ENCODE results near the gene RRP1. TPM values are rescaled to one million over a fixed set of nuclear protein-coding genes. Genes with fewer than 3 reads are reported as not detected.
A peak's percentile ranks its signal among the peaks of the same experiment; 100 is the strongest.

Gene RRP1
- total and polyA plus RNA-seq, 2 of the 13 experiments (the other 11 are each of a cell fraction or from before 2014, with no cell fraction given) = 20.1 to 35.1 TPM

DNA sequence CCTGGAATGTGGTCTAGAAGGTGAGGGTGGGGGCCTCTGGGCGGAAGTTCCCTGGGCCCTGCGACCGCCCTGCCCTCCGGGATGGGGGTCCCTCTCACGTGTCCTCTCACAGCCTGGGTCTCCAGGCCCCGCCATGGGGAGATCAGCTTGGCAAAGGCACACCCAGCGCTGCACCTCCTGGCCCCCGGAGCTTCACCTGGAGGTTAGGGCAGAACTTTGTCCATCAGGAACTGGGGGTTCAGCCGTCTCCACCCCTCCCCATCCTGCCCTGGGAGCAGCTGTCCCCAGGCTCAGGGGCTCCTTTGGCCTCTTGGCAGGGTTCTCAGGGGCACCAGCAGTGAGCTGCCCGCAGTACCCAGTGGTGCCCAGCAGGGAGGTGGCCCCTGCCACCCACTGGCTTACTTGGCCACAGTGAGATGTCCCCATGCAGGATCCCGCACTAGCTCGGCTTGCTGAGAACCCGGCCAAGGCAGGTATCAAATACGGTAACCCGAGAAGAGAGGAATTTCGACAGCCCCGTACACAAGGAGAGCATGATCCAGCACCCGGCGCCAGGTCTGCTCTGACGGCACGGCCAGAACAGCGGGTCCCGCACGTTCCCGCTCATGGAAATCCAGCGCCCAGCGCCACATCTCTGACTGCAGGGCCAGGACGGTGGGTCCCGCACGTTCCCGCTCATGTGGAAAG lies 36.7 kb downstream of the RRP1 start:
- no peak overlapping the region for H3K9ac ChIP-seq (ENCODE audit: insufficient read depth, low read depth, low read length)
- intact Hi-C loops (cut with micrococcal nuclease; ENCODE audit: unreplicated experiment) = loop anchor here (2.0 kb wide), 1 partner anchor 113 kb away; no protein-coding TSS in a partner anchor
- peak; percentile 33 for DNase-seq (ENCODE audit: low spot score)
- TF ChIP-seq ISL2 (CRISPR knock-in tag; IDR thresholded peaks at IDR 0.05) = no peak
- TF ChIP-seq IRF2 (CRISPR knock-in tag; IDR thresholded peaks at IDR 0.05) = no peak
- TF ChIP-seq ZBTB3 (CRISPR knock-in tag; IDR thresholded peaks at IDR 0.05; ENCODE audit: borderline replicate concordance, low read depth) = no peak
- TF ChIP-seq GZF1 (CRISPR knock-in tag; IDR thresholded peaks at IDR 0.05) = 0 out of 2 replicates have a peak, but pooled peaks have one; percentile 63
- TF ChIP-seq, protein P1, sequence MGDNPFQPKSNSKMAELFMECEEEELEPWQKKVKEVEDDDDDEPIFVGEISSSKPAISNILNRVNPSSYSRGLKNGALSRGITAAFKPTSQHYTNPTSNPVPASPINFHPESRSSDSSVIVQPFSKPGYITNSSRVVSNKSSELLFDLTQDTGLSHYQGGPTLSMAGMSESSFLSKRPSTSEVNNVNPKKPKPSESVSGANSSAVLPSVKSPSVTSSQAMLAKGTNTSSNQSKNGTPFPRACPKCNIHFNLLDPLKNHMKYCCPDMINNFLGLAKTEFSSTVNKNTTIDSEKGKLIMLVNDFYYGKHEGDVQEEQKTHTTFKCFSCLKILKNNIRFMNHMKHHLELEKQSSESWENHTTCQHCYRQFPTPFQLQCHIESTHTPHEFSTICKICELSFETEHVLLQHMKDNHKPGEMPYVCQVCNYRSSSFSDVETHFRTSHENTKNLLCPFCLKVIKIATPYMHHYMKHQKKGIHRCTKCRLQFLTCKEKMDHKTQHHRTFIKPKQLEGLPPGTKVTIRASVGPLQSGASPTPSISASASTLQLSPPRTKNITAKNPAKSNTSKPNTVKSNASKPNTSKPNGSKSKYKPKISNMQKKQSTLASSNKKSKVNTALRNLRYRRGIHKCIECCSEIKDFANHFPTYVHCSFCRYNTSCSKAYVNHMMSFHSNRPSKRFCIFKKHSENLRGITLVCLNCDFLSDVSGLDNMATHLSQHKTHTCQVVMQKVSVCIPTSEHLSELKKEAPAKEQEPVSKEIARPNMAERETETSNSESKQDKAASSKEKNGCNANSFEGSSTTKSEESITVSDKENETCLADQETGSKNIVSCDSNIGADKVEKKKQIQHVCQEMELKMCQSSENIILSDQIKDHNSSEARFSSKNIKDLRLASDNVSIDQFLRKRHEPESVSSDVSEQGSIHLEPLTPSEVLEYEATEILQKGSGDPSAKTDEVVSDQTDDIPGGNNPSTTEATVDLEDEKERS (CRISPR knock-in tag; IDR thresholded peaks at IDR 0.05) = no peak
- TF ChIP-seq CEBPB (IDR thresholded peaks at IDR 0.05; ENCODE audit: borderline replicate concordance, low read depth, low read length) = 0 out of 2 replicates have a peak, but pooled peaks have one; percentile 7
- TF ChIP-seq ZNF282 (IDR thresholded peaks at IDR 0.05; ENCODE audit: partially characterized antibody) = no peak
- no peak for TF ChIP-seq PHF20 (CRISPR knock-in tag; IDR thresholded peaks at IDR 0.05)
- TF ChIP-seq THAP11 (CRISPR knock-in tag; IDR thresholded peaks at IDR 0.05) = no peak
- TF ChIP-seq, protein P2, sequence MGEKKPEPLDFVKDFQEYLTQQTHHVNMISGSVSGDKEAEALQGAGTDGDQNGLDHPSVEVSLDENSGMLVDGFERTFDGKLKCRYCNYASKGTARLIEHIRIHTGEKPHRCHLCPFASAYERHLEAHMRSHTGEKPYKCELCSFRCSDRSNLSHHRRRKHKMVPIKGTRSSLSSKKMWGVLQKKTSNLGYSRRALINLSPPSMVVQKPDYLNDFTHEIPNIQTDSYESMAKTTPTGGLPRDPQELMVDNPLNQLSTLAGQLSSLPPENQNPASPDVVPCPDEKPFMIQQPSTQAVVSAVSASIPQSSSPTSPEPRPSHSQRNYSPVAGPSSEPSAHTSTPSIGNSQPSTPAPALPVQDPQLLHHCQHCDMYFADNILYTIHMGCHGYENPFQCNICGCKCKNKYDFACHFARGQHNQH (CRISPR knock-in tag; IDR thresholded peaks at IDR 0.05) = no peak
- TF ChIP-seq SIX1 (CRISPR knock-in tag; IDR thresholded peaks at IDR 0.05; ENCODE audit: borderline replicate concordance) = peak; percentile 49; the same call in 1 of the 2 replicates
- TF ChIP-seq XRCC5 (optimal IDR thresholded peaks at IDR 0.05; ENCODE audit: low read length) = no peak
- peak; percentile 88 for TF ChIP-seq HNRNPL (IDR thresholded peaks at IDR 0.05; ENCODE audit: low read depth, low read length)
- TF ChIP-seq ZNF446 (CRISPR knock-in tag; IDR thresholded peaks at IDR 0.05) = no peak
- TF ChIP-seq HMGA1 (CRISPR knock-in tag; conservative IDR thresholded peaks at IDR 0.05) = no peak
- peak; percentile 43; the same call in 1 of the 2 replicates for TF ChIP-seq ZNF777 (CRISPR knock-in tag; IDR thresholded peaks at IDR 0.05)
- no peak for TF ChIP-seq HMG20B (CRISPR knock-in tag; conservative IDR thresholded peaks at IDR 0.05)

More for the DNA sequence above, 36.7 kb downstream of the RRP1 start:
- FAIRE-seq = no peak
- Histone ChIP-seq H3K4me2 (ENCODE audit: low read depth, low read length) (peak overlapping the region; percentile 82), H3K79me2 (ENCODE audit: insufficient read depth, low read length) (no peaks in the 10 kb centered on the region), H3K27ac (ENCODE audit: extremely low read length, insufficient read depth, low read length) (no peak overlapping the region), H2AFZ (ENCODE audit: low read length) (no peak overlapping the region), H3K27me3 (ENCODE audit: control insufficient read depth in 1 of 2, insufficient read depth in 2 of 2, low read length in 2 of 2) (peaks cover 15 to 35% of the 10 kb centered on the region in 2 experiments), H3K9me3 (ENCODE audit: low read length) (no peaks in the 10 kb centered on the region), H3K4me1 (ENCODE audit: insufficient read depth, low read length) (peaks cover 33% of the 10 kb centered on the region), H3K36me3 (replicated peaks in 1 of 2; ENCODE audit: control insufficient read depth in 1 of 2, insufficient read depth in 2 of 2, low read length in 2 of 2) (no peaks in the 10 kb centered on the region), H3K4me3 (replicated peaks in 1 of 3; ENCODE audit: insufficient read depth in 1 of 3, low read depth in 2 of 3, low read length in 3 of 3) (peak overlapping the region; percentile 31 to 64 (median 33)), H4K20me1 (ENCODE audit: insufficient read depth, low read length) (no peaks in the 10 kb centered on the region)
- peak; percentile 82 for ATAC-seq
- BruUV-seq (replicated peaks) = no TSS peak
- CTCF ChIA-PET (ENCODE audit: low intra/inter-chr PET ratio, low total read pairs) = interaction anchor here (0.7 kb wide), 1 partner anchor 16 kb away, joined by 3 read pairs; no protein-coding TSS in a partner anchor
- in situ Hi-C loops (cut with HindIII; ENCODE audit: extremely low pct_ligation_motif_present, low pct_unique_long_range_greater_than_20kb) = no loop called here
- 11% methylated on average over 7 of the region's 31 CpGs for WGBS (ENCODE audit: low lambda C conversion rate)
- POLR2A ChIA-PET = no interaction called here
